T1000 (cell line): ENCODE results near the gene NINL.
"Not testable (repeated sequence)": the region's sequence is repeated elsewhere in the genome, so short reads cannot be mapped to it uniquely, and the experiment has no call there.

Experiments
- DNase-seq: peaks from one replicate; lab custom pipeline; 2025; ENCODE audit warnings: mixed read lengths; lab: John Stamatoyannopoulos, UW

The NINL gene

DNA sequence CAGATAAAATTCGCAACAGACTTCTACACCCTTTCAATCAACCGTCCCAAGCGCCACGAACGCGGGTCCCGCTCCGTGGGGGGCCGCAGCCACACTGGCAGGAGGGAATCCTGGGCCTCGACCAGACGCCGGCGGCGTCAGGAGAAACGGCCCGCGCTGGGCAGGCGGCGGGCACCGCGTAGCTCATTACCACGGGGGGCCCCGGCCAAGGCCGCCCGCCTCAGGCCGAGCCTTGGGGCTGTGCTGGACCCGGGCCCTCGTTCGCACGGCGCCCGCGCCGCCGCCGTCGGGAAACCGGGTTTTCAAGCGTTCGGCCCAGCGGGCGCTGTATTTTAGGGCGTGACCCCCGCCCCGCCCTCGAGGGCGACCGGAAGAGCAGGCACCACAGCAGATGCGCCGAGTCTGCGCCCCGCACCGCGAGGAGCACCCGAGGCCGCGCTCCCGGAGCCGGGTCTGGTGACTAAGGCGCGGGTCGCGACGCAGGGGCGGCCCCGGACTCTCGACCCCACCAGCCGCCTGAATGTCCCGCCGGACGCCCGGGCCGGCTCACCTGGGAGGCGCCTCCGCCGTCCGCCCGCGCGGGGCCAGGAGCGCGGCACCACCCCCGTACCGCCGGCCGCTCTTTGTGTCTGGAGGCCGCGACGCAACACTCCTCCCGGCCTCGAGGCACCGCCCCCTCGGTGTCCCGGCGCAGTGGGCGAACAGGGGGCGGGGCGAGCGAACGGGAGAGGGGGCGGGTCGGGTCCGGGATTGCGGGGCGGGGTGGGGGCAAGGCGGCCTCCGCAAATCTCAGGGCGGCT lies at the start of gene NINL:
Gene NINL, minus strand, starts transcription at position 627 of the 800 bp plus-strand sequence. CDS start 58,944 bp downstream, outside the sequence.
- peak; percentile 28 for DNase-seq

GRCh38 chr20:25632940-25633790 lies 47.8 kb upstream of the NINL start:
- DNase-seq = peak; percentile 18

DNA sequence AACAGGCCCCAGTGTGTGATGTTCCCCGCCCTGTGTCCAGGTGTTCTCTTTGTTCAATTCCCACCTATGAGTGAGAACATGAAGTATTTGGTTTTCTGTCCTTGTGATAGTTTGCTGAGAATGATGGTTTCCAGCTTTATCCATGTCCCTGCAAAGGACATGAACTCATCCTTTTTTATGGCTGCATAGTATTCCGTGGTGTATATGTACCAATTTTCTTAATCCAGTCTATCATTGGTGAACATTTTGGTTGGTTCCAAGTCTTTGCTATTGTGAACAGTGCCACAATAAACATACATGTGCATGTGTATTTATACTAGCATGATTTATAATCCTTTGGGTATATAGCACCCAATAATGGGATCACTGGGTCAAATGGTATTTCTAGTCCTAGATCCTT lies 45.3 kb upstream of the NINL start:
- not testable (repeated sequence) for DNase-seq

DNA sequence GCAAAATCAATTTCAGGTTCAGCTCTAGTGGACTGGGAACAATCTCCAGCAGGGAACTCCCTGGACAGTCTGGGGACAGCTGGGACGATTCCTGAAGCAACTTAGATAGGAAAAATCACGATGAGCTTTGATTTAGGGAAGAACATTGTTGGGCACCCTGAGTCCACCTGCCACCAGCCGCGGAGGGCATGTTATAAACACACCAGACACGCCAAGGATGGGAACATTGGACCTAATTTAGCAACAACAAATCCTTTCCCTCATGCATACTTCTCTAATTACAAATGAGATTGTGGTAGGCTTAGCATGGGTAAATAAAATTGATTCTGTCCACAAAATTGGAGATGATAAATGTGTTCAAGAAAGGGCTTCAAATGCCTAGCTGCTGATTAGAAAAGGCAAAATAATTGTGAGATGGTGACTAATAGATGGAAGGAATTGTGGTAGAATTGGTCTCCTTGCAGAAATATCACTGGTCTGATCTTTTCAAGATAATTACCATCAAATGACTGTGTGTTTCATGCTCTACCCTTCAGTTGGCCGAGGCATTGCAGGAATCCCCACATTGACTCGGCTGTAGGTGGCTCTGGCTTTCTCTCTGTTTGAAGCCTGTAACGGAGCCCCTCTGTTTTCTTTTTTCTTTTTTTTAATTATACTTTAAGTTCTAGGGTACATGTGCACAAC lies 44.6 kb upstream of the NINL start:
- no peak for DNase-seq

DNA sequence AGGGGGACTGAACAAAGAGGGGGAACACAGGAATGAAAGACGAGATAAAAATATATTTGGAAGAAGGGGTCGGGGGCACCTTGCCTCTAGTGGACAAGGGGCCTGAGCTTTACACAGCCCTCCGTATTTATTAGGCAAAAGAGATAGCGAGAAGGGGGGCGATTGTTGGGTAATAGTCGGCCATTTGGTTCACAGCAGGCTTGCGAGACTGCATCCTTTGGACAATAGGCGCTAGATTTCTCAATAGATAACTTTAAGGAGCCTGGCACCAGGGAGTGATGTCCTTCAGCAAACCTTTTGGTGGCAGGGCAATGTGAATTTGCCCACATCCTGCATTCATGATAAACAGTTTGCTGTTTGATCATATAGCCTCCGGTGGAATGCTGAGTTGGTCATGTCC lies 41.4 kb upstream of the NINL start:
- peak; percentile 38 for DNase-seq

GRCh38 chr20:25624500-25624939 lies 39.2 kb upstream of the NINL start:
- DNase-seq = no peak

GRCh38 chr20:25623736-25624499 lies 38.6 kb upstream of the NINL start, which contains the start of gene NANP:
TSS of gene NANP (minus strand) at chr20:25624014. CDS start at chr20:25623948, 66 bp downstream.
- DNase-seq = peak; percentile 95

DNA sequence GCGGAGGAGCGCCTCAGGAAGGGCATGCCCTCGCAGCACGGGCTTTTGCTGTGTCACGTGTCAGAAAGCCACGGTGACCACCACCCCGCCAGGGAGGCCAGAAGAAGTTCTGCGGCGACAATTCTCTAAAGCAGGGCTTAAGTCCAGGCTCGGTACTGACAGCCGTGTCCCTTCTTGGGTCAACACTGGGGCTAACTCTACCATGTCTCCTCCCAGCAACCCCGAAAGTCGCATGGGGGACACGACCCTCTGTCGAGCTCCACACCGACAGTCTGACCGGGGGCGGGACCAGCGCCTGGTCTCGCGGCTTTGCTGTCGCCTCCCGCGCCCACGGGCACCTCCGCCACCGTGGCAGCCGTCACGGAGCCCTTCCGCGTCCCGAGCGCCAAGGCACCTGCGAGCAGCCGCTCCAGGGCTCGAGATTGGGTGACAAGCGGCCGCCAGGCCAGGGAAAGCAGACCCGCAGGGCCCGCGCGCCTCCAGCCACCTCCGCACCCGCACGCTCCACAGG lies 37.9 kb upstream of the NINL start:
- DNase-seq = peak; percentile 9

DNA sequence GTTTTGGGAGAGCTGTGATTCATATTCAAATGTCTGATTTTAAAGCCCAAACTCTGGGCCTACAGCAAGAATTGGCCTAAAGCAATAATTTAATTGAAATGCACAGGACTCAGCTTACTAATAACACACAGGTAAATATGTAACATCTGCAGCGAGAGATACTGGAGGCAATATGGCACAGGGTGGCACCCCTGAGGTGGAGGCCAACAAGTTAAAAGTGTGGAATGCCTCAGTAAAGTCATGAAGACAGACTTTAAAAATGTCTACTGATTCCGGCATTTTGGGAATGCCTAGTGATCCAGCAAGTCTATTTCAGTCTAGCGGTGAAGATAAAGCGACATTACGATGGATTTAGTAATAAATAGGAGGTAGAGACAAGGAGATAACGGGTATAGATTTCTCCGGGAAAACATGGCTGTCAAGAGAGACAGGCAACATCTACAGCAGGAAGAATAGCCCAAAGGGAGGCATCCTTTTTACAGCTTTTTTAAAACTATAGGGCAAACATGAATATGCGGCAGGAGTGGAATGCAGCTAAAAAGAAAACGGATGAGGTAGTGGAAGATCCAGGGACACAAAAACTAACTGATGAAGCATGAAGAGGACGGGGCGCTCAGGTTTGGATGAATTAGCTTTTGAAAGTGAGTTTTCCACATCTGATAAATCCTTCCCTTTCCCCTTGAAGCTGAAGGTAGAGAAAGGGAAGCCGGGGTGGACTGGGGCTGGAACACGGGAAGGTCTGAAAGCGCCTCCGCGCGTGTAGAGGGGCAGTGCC lies 37.3 kb upstream of the NINL start:
- DNase-seq = no peak

DNA sequence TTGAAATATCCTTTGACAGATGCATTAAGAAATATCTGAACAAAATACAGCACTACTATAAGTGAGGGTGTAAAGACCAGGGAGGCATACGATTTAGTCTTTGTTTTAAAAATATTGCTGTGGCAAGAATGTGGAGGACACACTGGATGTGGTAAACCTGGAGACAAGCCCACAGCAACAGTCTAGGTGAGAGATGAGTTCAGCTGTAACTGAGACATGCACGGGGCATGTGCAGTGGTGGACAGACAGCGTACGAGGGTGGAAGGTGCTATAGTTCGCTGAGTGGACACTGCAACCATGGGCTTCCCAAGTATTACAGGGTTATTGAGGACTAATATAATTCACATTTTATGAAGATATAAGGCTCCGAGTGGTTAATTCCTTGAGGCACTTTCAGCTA lies 36.7 kb upstream of the NINL start:
- DNase-seq = no peak

- DNase-seq = no peak
These were observed 34.2 kb upstream of the NINL start for GRCh38 chr20:25619514-25619913.

DNA sequence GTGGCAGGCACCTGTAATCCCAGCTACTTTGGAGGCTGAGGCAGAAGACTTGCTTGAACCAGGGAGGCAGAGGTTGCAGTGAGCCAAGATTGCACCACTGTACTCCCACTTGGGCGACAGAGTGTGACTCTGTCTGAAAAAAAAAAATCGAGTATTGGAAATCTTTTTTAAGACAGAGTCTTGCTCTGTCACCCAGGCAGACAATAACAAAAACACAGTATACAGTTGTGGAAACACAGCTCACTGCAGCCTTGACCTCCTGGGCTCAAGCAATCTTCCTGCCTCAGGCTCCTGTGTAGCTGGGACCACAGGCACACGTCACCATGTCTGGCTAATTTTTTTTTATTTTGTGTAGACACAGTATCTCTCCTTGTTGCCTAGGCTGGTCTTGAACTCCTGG lies 23.4 kb upstream of the NINL start:
- no peak for DNase-seq

DNA sequence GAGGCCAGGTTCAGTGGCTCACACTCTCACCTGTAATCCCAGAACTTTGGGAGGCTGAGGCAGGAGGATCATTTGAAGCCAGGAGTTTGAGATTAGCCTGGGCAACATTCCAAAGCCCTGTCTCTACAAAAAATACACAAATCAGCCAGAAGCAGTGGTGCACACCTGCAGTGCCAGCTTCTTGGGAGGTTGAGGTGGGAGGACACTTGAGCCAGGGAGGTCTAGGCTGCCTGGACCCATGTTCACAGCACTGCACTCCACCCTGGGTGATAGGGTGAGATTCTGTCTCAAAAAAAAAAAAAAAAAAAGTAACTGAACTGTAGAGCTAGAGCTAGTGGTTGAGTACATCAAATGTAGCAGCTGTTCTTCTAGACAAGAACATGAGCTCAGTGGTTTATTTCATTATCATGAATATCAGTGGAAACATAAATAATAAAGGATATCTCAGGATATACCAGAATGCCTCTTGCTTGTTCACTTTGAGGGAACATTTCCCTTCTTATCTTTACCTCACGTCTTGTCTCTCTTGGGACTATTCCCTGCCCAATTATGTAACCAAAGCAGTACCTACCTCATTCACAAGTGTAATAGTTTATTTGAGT lies 20.9 kb upstream of the NINL start:
- DNase-seq = no peak

DNA sequence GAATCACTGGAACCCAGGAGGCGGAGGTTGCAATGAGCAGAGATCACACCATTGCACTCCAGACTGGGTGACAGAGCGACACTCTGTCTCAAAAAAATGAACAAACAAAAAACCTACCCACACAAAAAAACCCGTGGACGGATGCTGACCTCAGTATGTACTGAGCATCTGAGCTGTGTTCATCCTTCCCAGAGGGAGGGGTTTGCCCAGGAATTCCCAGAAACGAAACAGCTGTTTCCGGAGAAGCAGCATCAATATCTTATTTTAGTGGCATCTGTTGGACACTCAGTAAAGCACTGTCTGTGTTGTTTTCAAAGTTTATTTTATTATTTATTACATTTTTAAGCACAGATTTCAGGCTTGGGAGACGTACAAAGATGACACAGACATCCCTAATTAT lies 19.8 kb upstream of the NINL start:
- DNase-seq = no peak

- no peak for DNase-seq
These were observed 19.3 kb upstream of the NINL start for GRCh38 chr20:25604611-25605010.

DNA sequence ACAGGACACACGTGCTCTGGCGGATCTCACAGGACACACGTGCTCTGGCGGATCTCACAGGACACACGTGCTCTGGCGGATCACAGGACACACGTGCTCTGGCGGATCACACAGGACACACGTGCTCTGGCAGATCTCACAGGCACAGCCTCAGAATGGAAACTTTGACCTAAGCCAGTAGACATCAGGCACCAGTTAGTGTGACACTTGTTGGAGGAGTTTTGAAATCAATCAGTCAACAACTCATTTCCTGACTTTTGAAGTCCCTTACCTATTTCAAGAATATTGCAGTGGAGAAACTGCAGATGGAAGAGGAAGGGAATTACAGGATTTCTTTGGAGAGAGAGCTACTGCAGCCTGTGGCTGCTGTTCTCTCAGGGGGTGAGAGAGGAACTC lies 17.6 kb upstream of the NINL start:
- not testable (repeated sequence) for DNase-seq

GRCh38 chr20:25602191-25602913 lies 17.0 kb upstream of the NINL start:
- not testable (repeated sequence) for DNase-seq

- DNase-seq = no peak
These were observed 16.3 kb upstream of the NINL start for GRCh38 chr20:25601659-25602058.

DNA sequence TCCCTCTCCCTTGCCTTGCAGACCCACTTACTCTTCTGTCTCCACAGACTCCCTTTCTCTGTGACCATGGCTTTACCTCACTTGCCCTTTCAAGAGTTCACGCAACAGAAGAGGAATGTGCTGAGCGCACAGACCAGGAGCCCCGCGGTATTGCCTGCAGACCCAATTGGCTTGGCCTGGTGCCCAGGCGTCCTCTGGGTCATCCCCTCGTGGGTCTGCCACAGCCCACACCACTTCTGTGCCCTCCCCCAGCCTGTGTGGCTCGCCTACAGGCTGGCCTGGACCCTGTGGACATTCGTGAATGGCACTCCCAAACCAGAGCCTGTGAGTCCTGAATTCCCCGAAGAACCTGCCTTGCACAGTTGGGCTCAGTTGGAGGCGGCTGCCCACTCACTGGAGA lies 15.3 kb upstream of the NINL start:
- DNase-seq = no peak
